CD4-positive, alpha-beta T cell treated with Interleukin-17A for 1 hour (primary cell): Measurements from ENCODE around the gene PSMD14.
"Not testable (repeated sequence)": the region's sequence is repeated elsewhere in the genome, so short reads cannot be mapped to it uniquely, and the experiment has no call there.

Experiments used
- DNase-seq: peaks from one replicate; pipeline ENCODE4 v3.0.0-alpha.2; 2020

Gene PSMD14

DNA sequence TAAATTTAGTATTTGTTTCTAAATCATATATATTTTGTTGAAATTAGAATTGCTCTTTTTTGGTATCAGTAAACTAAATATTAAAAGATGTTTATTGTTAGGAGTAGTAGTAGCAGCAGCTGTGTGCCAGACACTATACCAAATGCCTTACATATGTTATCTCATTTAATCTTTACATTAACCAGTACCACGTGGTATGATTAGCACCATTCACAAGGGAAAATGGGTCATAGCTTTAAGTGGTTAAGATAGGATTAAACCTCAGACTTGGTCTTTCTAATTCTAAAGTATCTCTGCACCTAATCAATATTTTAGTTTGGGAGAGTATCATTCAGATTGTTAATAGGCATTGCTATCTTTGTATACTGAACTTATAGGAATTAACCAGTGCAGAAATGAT lies 29.0 kb downstream of the PSMD14 start:
- DNase-seq: no peak

DNA sequence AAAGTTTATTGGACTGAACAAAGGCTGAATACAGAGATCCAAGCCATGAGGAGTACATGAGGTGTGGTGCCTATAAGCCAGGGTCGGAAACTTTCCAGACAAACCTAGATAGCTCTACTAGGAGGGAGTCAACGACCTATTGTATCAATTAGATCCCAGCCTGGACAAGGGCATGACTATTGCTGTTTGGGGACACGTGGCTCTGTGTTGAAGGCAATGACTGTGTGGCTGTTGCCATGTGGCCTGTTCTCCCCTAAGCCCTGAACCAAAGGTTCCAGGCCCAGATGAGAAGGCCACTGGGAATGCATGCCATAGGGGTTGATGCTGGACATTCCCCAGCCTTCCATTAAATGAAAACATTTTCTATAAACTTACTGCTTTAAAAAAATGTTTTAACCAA lies 31.3 kb downstream of the PSMD14 start:
- DNase-seq: not testable (repeated sequence)

DNA sequence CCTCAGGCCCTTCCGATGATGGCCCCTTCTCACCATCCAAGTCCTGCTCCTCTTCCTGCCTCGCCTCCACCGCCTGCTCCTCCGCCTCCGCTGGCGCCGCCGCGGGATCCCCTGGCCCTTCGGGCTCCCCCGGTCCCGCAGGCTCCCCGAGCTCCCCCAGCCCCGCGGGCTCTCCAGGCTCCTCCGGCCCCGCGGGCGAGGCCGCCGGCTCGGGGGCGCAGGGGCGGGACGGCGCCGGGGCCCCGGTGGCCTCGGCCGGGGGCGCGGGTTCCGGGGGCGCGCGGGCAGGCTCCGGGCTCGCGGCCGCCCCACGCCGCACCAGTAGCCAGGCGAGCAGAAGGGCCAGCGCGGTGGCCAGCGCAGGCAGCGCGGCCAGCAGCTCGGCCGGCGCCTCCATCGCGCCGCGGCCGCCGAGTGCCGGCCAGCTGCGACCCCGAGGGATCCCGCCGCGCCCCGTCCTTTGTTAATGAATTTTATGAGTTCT lies 32.7 kb downstream of the PSMD14 start:
- not testable (repeated sequence) for DNase-seq

DNA sequence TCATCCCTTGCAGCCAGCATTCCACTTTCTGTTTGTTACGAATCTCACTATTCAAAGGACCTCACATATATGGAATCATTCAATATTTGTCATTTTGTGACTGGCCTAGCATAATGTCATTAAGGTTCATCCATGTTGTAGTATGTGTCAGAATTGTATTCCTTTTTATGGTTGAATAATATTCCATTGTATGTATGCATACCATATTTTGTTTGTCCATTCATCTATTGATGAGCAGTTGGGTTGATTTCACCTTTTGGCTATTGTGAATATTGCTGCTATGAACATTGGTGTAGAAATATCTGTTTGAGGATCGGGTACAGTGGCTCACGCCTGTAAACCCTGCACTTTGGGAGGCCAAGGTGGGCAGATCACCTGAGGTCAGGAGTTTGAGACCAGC lies 35.0 kb downstream of the PSMD14 start:
- DNase-seq: no peak

DNA sequence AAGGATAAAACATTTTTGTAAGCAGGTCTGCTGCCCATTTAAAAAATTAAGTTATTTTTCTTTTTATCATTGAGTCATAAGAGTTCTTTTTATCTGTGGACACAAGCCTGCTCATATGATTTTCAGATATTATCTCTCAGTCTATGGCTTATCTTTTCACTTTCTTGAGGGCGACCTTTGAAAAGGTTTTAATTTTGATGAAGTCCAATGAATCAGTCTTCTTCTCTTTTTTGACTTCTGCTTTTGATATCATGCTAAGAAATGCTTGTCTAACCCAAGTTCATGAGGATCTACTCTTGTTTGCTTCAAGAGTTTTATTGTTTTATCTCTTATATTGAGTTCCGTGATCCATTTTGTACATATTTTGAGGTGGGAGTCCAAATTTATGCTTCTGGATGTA lies 36.5 kb downstream of the PSMD14 start:
- DNase-seq: no peak

DNA sequence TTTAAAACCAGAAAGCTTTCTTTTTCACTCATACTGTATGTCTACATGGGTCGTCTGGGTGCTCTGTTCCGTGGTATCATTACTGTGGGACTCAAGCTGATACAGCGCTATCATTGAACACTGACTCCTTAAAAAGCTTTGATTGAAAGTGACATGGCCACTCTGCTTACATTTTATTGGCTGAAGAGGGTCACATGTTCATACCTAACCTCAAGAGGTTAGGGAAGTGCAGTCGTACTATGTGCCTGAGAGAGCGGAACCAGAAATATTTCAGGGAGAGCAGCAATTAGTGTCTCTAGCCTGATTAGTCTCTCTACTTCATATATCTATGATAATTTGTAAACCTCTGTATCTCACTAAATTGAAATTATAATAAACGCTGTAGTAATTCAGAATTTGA lies 43.5 kb downstream of the PSMD14 start:
- DNase-seq: no peak

DNA sequence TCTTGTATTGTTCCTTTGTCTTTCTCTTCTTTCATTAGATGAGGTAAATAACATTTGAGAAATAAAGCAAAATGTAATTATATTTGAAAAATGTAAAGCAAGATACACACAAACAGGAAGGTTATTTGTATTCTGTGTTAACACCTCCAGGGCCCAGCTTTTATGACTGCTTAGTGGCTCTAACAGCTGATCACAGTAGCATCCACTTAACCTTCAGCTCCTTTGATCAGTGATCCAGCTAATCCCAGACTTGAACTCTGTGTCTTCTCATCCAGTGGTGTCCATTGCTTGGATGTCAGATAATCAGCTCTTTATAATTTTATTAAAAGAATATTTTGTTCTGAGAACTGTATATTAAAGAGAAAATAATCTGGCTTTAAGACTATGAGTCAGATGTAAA lies 44.5 kb downstream of the PSMD14 start:
- no peak for DNase-seq

DNA sequence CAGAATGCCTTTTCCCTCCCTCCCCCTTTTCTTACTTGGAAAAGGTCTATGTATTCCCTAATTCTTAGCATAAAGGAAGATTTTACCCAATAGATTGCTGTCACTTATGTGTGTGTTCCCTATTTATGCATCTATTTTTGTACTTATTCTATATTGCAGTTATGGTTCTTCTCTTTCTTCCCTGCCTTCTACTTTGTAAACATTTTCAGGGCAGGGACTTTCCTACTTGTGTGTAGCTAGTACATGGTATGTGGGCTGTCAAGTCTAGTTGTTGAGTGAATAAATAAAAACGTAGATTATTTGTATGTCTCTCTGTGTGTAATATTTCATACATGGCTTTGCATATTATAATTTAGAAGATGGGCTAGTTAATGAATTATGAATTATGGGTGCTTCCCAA lies 45.3 kb downstream of the PSMD14 start:
- DNase-seq: no peak

DNA sequence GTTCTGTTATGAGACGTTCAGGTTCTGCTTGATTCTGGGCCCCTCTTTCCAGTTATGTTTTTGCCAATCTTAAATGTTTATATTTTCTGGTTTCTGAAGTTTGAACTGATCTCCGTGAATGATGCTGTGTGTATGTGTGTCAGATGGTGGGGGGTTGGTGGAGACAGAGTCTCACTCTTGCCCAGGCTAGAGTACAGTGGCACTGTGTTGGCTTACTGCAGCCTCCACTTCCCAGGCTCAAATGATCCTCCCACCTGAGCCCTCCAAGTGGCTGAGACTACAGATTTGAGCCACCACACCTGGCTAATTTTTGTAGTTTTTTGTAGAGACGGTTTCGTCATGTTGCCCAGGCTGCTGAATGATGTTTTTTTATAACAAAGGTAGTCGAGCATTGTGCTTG lies 45.9 kb downstream of the PSMD14 start:
- no peak for DNase-seq

DNA sequence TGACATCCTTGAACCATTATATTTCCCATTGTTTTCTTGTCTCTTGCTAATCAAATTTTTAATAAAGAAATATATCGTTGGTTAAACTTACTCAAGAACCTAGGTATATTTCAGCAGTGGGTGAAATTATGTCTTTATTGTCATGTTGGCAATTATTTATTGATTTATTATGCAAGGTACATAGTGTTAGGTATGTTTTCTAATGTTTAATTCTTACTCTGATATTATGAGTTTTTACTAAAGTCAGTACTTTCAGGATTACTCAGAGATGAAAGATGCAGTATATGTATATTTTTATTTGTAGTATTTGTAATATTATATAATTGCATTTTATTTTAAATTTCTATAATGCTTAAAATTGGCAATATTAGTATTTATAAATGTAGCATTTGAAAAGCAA lies 46.9 kb downstream of the PSMD14 start:
- DNase-seq: no peak

DNA sequence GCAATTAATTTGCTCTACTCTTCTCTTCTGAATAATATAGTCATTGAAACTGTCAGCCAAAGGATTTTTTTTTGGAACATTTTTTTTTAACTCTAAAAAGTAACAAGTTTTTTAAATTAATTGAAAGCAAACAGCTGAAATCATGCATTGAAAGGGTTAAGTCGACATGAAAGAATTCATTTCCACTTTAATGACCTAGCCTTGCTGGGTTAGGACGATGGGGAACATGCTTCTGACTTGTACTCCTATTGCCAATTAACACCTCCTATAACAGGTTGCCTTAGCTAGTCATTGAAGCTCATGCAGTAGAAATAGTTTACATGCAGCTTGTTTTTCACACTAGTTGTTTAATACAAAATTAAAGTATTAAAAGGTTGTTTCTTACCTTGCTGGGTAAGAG lies 47.8 kb downstream of the PSMD14 start:
- DNase-seq: no peak

DNA sequence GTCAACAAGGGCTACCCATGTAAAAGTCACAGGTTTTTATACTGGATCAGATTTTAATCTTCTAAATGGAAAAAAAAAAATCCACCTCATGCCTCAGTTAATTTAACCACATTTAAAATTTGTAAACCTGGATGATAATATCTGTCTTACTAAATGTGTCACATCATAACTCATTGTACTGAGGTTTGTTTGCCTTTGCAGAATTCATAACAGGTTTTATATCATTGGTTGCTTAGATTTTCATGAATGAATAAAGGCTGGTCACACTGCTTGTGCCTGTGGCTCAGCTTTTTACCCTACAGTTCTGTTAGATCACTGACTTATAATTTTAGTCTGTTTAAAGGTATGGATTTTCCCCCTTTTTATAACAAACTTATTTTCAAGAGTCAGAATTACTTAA lies 48.9 kb downstream of the PSMD14 start:
- no peak for DNase-seq

DNA sequence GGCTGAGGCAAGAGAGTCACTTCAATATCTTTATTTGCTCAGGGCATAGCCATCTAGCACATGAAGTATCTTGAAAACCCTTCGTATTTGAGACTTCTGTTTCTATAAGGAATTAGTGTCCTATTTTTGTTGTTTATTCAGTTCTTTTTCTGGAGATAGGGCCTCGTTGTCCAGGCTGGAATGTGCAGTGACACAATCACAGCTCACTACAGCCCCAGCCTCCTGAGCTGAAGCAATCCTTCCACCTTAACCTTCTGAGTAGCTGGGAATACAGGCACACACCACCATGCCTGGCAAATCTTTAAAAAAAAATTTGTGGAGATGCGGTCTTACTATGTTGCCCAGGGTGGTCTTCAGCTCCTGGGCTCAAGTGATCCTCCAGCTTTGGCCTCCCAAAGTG lies 50.6 kb downstream of the PSMD14 start:
- DNase-seq: no peak

DNA sequence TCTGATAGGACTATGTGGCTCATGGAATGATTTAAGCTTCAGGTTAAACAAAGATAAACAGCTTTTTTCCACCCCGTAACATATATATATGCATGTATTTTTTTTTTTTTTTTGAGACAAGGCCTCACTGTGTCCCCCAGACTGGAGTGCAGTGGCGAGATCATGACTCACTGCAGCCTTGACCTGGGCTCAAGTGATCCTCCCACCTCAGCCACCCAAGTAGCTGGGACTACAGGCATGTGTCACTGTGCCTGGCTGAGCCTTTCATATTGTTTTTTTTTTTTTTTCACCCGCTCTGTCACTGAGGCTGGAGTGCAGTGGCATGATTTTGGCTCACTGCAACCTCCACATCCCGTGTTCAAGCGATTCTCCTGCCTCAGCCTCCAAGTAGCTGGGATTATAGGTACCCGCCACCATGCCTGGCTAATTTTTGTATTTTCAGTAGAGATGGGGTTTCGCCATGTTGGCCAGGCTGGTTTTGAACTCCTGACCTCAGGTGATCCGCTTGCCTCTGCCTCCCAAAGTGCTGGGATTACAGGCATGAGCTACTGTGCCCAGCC lies 52.0 kb downstream of the PSMD14 start:
- not testable (repeated sequence) for DNase-seq

DNA sequence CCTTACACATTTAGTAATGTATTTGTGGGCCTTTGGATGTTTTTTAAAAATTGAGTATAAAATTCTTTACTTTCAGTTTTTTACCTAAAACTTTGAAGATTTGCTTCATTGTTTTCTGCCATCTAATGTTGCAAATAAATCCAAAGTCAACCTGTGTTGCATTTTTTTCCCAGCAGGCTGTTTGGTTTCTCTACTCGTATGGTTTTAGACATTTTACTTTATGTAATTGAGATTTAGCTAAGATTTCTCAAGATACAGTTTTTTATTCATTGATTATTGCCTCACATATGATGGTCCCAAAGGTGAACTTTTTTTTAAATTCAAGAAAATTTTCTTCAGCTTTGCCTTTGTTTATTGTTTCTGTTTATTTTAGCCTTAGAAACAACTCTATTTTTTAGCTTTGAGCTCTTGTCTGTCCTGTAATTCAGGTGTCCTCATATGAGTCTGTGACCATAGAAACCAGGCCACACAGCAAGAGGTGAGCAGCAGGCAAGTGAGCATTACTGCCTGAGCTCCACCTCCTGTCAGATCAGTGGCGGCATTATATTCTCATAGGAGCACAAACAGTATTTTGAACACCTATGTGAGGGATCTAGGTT lies 54.4 kb downstream of the PSMD14 start:
- no peak for DNase-seq

DNA sequence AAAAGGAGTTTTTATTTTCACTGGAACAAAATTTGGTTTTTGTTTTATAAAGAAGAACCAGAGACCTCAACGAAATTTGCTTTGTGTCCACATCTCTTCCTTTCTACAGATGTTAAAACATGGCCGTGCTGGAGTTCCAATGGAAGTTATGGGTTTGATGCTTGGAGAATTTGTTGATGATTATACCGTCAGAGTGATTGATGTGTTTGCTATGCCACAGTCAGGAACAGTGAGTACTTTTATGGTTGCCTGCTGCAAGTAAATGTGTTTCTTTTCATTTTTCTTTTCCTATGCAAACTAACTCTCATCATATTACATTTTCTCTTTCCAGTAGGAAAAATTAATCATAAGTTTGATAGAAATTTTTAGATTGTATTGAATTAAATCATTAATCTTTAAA lies 59.5 kb downstream of the PSMD14 start:
- no peak for DNase-seq

DNA sequence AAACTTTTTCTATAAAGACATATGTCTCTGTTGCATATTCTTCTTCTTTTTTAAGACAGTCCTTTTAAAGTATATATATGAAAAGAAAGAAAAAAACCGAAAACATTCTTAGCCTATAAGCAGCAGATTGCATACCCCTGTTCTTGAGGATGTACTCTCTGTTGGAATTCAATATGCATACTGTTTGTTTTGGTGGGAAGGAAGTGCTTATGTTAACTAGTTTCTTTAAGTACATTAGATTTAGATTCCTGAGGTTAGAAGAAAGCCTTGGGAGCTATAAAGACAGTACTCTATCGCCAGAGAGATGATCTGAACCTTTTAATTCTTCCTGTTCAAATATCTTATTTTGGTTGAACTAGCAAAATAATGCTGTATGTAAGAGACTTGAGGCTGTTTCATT lies 61.1 kb downstream of the PSMD14 start:
- no peak for DNase-seq

DNA sequence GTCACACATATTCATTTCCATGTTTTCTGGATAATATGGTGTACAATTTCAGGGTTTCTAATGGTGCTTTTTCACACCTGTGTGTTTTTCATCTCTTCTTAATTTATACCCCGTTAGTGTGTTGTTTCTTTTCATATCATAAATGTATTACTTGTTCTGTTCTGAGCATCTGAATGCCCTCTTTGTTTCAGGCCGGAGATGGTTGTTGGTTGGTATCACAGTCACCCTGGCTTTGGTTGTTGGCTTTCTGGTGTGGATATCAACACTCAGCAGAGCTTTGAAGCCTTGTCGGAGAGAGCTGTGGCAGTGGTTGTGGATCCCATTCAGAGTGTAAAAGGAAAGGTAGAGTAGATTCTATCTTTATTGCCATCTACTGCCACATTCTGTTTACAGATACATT lies 62.8 kb downstream of the PSMD14 start:
- DNase-seq: no peak

DNA sequence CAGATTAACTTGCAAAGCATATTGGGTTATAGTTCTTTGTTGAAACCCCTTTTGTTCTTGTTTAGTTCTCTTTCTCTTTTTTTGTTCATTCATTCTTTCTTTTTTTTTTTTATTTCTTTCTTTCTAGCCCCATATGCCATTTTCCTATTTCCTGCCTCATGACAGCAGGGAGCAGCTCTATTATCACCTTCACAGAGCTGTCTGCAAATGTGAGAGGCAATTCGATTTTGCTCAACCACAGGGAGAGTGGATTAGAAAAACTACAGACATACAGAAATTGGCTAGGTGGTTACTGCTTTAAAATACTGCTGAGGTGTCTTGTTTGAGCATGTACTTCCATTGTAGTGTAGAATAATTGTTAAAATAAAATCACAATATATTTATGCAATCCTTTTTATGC lies 63.6 kb downstream of the PSMD14 start:
- no peak for DNase-seq

DNA sequence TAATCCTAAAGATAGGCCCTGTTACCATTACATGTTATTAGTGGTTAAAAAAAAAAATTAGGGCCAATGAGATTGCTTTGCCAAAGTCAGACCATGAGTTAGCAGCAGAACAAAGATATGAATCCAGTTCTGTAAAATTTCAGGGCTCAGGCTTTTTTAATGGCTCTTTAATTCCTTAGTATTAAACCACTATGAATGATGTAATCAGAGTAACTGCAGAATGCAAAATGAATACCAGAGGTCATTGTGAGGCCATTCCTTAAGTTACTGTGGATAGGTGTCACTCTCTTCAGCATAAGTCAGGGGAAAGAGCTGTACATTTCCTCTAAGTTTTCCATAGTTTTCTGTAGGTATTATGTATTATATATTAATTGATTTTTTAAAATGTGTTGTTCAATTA lies 65.7 kb downstream of the PSMD14 start:
- no peak for DNase-seq

DNA sequence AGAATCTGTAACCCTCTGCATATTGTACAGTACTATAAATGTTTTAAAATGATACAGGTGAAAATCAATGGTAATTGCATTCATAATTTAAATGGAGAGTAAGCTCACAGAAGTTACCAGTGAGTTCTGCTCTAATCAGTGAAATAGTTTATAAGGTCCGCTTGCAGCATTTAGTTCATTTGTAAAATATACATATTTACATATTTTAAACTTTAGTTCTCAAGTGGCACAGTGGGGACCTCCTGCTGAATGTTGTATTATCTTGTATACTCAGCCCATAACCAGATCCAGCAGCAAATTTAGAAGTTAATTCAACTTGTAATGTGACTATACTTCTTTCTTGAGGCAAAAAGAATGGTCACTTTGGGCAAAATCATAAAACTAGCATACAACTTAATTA lies 66.2 kb downstream of the PSMD14 start:
- no peak for DNase-seq

DNA sequence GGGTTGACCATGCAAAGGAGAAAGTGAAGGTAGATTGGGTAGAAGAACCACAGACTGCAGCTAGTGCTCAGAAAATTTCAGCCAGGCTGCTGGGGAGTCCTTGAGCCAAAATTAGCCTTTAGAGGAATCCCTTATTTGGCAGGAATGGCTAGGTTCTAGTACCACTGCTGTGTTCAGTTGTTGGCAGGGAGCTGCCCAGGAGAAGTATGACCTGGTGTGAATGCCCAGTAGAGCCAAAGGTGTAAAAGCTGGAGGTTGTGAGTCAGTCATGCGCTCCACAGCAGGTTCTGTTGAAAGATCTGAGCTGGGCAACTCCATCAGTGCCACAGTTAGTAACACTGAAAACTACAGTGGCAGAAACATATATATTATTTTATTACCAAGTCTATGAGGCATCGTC lies 71.5 kb downstream of the PSMD14 start:
- DNase-seq: no peak

DNA sequence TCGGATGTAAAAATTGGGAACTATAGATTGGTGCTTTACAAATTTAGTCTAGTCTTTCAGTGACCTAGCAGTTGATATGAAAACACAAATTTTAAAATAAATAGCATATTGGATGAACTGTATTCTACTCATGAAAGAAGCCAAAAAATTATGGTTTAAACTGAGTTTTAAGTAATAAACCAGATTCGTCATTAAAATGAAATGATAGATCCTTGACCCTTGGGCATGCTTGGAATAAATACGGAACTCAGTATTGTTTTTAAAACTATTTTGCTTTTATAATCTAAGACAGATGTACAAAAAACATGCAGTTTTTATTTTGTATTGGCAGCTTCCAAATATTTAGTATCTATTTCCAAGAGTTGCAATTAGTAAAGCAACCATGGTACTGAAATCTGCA lies 73.3 kb downstream of the PSMD14 start:
- DNase-seq: no peak

DNA sequence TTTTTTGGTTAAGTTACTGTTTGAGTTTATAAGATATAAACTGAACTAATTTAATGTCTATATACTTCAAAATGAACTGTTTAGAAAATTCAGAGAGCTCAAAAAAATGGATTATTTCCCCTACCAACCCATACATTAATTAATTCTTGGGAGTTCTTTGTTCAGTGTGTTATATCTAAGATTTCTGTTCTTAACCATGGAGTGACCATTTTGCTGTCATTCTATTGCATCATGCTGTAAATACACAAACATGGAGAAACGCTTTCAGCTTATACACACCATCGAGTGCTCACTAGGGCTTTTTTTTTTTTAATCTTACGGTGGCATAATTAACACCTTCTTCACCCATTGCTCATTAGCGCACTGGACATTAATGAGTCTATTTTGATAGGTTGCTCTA lies 74.5 kb downstream of the PSMD14 start:
- no peak for DNase-seq

DNA sequence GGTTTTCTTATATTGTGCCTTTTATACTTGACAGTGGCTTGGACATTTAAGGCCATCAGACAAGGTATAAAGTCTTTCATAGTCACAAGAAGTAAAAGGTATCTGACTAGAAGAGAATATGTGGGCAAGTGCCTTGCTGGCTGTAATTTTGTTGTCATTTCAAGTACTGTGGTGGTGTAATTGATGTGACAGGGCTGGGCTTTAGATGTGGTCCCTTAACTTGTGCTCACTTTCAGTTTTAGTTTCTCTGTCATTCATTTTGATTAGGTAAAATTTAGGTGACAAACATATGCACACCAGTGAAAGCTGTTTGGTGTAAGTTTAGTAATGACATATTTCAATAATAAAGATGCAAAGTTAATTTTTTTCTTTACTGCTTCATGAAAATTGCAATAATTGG lies 76.6 kb downstream of the PSMD14 start:
- peak; percentile 40 for DNase-seq
